Suprapubic skin (tissue), 3 donors: Measurements from ENCODE around the gene ZNF593.

Source experiments
- CTCF ChIP-seq, 2 donors: fragments of 200-600 bp in 1 of 2; fragments of 450-650 bp in 1 of 2; sonication (generic) in 1 of 2; IDR thresholded peaks; one replicate each; pipeline ENCODE4 v1.5.1; 2016 to 2019; ENCODE audit warnings: antibody characterized with exemption in 2 of 2, mild to moderate bottlenecking in 1 of 2, moderate library complexity in 1 of 2
- EP300 ChIP-seq: sonication (generic); formaldehyde crosslinking; IDR thresholded peaks from one replicate; pipeline ENCODE4 v1.6.1; 2017; ENCODE audit warnings: antibody characterized with exemption

GRCh38 chr1:26189751-26190275 is 20.1 kb downstream of the ZNF593 start:
- TF ChIP-seq CTCF (IDR thresholded peaks at IDR 0.05) (no peak), EP300 (no peak)
